ENCODE results near the gene DCC.
A peak's percentile ranks its signal among the peaks of the same experiment; 100 is the strongest.

DCC gene

GRCh38 chr18:52431683-52432082, 91.7 kb downstream of the DCC start:
- Mint-ChIP-seq H3K27me3 (ENCODE audit: low read depth, poor library complexity) (peaks cover 7% of the 10 kb centered on the region), H3K4me1 (peaks cover 6% of the 10 kb centered on the region), H3K4me3 (no peak overlapping the region), H3K9me3 (no peaks in the 10 kb centered on the region), H3K36me3 (ENCODE audit: low read depth) (no peaks in the 10 kb centered on the region), H3K27ac (no peak overlapping the region)
- TF ChIP-seq CTCF (IDR thresholded peaks at IDR 0.05) = no peak
- no peak for DNase-seq

GRCh38 chr18:52433797-52434196, 93.8 kb downstream of the DCC start:
- no peak for DNase-seq
- peaks cover 6% of the 10 kb centered on the region for H3K4me1 Mint-ChIP-seq
- no peaks in the 10 kb centered on the region for H3K9me3 Mint-ChIP-seq
- no peak overlapping the region for H3K4me3 Mint-ChIP-seq
- no peaks in the 10 kb centered on the region for H3K27me3 Mint-ChIP-seq (ENCODE audit: low read depth, poor library complexity)
- TF ChIP-seq CTCF (IDR thresholded peaks at IDR 0.05) = no peak
- no peak overlapping the region for H3K27ac Mint-ChIP-seq
- no peaks in the 10 kb centered on the region for H3K36me3 Mint-ChIP-seq (ENCODE audit: low read depth)

GRCh38 chr18:52435301-52435700, 95.3 kb downstream of the DCC start:
- Mint-ChIP-seq H3K4me1 (peaks cover 6% of the 10 kb centered on the region), H3K36me3 (ENCODE audit: low read depth) (no peaks in the 10 kb centered on the region), H3K4me3 (no peak overlapping the region), H3K9me3 (no peaks in the 10 kb centered on the region), H3K27ac (peak overlapping the region; percentile 18), H3K27me3 (ENCODE audit: low read depth, poor library complexity) (no peaks in the 10 kb centered on the region)
- TF ChIP-seq CTCF (IDR thresholded peaks at IDR 0.05) = no peak
- no peak for DNase-seq

- Mint-ChIP-seq H3K9me3 (no peaks in the 10 kb centered on the region), H3K4me3 (no peak overlapping the region), H3K27ac (no peak overlapping the region), H3K27me3 (ENCODE audit: low read depth, poor library complexity) (no peaks in the 10 kb centered on the region), H3K4me1 (peaks cover under 1% of the 10 kb centered on the region), H3K36me3 (ENCODE audit: low read depth) (no peaks in the 10 kb centered on the region)
- DNase-seq = no peak
- no peak for TF ChIP-seq CTCF (IDR thresholded peaks at IDR 0.05)
These were observed 97.2 kb downstream of the DCC start for GRCh38 chr18:52437161-52437560.

- Mint-ChIP-seq H3K4me1 (no peaks in the 10 kb centered on the region), H3K27me3 (ENCODE audit: low read depth, poor library complexity) (peaks cover 4% of the 10 kb centered on the region), H3K4me3 (no peak overlapping the region), H3K9me3 (no peaks in the 10 kb centered on the region), H3K27ac (no peak overlapping the region), H3K36me3 (ENCODE audit: low read depth) (no peaks in the 10 kb centered on the region)
- no peak for TF ChIP-seq CTCF (IDR thresholded peaks at IDR 0.05)
- DNase-seq = no peak
These were observed 99.5 kb downstream of the DCC start for GRCh38 chr18:52439457-52439856.

GRCh38 chr18:52441794-52442193, 101.8 kb downstream of the DCC start:
- H3K27ac Mint-ChIP-seq = no peak overlapping the region
- TF ChIP-seq CTCF (IDR thresholded peaks at IDR 0.05) = no peak
- DNase-seq = no peak
- H3K9me3 Mint-ChIP-seq = no peaks in the 10 kb centered on the region
- H3K27me3 Mint-ChIP-seq (ENCODE audit: low read depth, poor library complexity) = peaks cover 4% of the 10 kb centered on the region
- H3K36me3 Mint-ChIP-seq (ENCODE audit: low read depth) = no peaks in the 10 kb centered on the region
- H3K4me3 Mint-ChIP-seq = no peak overlapping the region
- H3K4me1 Mint-ChIP-seq = no peaks in the 10 kb centered on the region

All from nephron progenitor cell (in vitro differentiated cells).